Measurements from ENCODE around the gene RGPD8.
"Not testable (repeated sequence)": the region's sequence is repeated elsewhere in the genome, so short reads cannot be mapped to it uniquely, and the experiment has no call there.

The RGPD8 gene

DNA sequence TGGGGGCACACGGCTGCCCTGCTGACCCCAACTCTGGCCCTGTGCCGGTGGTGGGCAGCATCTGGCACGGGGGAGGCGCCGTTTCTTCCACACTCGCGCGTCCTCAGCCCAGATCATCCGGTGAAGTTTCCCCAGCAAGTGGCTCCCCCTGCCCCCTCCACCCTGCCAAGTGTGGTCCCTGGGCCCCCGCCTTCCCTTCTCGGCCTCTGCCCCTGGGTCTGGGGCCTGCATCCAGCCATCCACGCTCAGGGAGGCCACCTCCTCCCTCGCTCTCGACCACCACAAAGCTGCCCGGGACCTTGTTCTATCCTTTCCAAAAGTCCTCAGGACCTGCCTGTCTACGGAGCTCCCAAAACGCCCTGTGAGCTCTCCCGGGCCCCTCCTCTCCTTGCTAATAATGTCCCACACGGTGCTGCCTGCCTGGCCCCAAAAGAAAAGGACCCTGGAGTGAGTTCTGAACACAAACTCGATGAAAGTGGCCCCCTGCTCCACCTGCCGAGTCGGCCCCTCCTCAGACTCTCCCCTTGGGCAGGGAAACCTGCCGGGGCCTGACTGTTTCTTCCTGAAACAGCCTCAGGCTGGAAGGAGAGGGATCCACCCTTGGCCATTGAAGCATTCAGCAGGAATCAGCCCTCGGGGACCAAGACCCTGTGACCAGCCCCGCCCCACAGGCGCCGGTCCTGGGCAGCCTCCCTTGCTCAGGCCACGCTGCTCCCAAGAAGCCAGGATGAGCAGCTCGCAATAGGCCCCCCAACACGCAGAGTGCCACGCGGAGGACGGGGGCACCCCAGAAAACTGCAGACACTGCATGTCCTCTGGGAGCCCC lies 1.7 kb upstream of the RGPD8 start:
- DNase-seq: not testable (repeated sequence)

- no peak for DNase-seq
These were observed 686 bp upstream of the RGPD8 start for GRCh38 chr2:112433932-112434730.

DNA sequence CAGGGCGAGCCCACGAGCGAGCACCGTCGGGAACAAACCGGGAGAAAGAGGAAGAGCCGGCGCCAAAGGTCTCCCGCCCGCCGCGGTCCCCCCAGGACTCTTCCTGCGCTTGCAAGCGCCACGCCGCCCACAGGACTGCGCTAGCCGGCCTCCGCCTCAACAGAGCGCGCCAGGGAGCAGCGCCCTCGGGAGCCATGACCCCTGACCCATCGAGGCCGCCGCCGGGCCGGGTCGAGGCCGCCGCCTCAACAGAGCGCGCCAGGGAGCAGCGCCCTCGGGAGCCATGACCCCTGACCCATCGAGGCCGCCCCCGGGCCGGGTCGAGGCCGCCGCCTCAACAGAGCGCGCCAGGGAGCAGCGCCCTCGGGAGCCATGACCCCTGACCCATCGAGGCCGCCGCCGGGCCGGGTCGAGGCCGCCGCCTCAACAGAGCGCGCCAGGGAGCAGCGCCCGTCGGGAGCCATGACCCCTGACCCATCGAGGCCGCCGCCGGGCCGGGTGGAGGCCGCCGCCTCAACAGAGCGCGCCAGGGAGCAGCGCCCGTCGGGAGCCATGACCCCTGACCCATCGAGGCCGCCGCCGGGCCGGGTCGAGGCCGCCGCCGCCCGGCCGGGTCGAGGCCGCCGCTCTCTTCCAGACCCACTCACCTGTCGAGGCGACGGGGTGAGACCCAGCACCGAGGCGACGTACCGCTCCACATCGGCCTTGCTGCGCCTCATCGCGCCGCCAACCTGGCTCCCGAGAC lies 538 bp downstream of the RGPD8 start:
- peak; percentile 14 for DNase-seq

- DNase-seq: not testable (repeated sequence)
These were observed 1.1 kb downstream of the RGPD8 start for GRCh38 chr2:112432390-112432734.

DNA sequence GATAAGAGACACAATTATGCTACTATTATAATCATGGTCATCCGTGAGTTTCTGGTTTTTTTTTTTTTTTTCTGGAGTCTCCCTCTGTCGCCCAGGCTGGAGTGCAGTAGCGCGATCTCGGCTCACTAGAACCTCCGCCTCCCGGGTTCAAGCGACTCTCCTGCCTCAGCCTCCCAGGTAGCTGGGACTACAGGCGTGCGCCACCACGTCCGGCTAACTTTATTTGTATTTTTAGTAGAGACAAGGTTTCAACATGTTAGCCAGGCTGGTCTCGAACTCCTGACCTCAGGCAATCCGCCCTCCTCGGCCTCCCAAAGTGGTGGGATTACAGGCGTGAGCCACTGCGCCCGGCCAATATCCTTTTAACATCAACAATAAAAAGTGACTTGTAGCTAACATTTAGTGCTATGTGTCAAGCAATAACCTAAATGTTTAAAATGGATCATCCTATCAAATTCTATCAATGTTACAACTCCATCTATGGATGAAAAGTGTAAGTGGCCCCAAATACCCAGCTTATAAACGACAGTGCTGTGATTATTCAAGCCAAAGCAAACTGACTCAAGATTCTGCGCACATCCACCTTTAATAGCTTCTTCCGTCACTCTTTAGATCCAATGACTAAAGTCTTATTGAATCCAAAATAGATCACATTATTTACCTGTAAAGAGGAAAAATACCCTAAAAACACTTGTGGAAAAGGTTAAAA lies 1.7 kb downstream of the RGPD8 start:
- DNase-seq: peak; percentile 52

DNA sequence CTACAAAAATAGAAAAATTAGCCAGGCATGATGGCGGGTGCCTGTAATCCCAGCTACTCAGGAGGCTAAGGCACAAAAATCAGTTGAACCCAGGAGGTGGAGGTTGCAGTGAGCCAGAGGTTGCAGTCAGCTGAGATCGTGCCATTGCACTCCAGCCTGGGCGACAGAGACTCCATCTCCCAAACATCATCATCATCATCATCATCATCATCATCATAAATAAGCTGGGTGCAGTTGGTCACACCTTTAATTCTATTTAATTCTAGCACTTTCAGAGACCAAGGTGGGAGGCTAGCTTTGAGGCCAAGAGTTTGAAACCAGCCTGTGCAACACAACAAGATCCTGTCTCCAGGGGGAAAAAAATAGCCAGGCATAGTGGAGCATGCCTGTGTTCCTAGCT lies 8.9 kb downstream of the RGPD8 start:
- not testable (repeated sequence) for DNase-seq

GRCh38 chr2:112416860-112417259 lies 16.6 kb downstream of the RGPD8 start:
- not testable (repeated sequence) for DNase-seq

DNA sequence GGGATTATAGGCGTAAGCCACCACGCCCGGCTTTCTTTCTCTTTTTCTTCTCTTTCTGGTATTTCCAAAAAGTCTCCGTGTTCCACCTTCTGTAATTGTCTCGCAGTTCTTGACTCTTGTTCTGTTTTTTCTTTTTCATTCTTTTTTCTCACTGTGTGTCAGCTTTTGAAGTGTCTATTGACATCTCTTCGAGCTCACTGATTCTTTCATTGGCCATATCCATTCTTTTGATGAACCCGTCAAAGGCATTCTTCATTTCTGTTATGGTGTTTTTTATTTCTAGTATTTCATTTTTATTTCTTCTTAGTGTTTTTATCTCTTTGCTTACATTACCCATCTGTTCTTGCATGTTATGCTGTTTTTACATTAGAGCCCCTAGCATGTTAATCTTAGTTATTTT lies 73.4 kb downstream of the RGPD8 start:
- DNase-seq: not testable (repeated sequence)

- not testable (repeated sequence) for DNase-seq
These were observed 79.1 kb downstream of the RGPD8 start for GRCh38 chr2:112354335-112354734.

- not testable (repeated sequence) for DNase-seq
These were observed 80.4 kb downstream of the RGPD8 start for GRCh38 chr2:112352809-112353603.

- DNase-seq: not testable (repeated sequence)
These were observed 81.2 kb downstream of the RGPD8 start for GRCh38 chr2:112352292-112352691.

DNA sequence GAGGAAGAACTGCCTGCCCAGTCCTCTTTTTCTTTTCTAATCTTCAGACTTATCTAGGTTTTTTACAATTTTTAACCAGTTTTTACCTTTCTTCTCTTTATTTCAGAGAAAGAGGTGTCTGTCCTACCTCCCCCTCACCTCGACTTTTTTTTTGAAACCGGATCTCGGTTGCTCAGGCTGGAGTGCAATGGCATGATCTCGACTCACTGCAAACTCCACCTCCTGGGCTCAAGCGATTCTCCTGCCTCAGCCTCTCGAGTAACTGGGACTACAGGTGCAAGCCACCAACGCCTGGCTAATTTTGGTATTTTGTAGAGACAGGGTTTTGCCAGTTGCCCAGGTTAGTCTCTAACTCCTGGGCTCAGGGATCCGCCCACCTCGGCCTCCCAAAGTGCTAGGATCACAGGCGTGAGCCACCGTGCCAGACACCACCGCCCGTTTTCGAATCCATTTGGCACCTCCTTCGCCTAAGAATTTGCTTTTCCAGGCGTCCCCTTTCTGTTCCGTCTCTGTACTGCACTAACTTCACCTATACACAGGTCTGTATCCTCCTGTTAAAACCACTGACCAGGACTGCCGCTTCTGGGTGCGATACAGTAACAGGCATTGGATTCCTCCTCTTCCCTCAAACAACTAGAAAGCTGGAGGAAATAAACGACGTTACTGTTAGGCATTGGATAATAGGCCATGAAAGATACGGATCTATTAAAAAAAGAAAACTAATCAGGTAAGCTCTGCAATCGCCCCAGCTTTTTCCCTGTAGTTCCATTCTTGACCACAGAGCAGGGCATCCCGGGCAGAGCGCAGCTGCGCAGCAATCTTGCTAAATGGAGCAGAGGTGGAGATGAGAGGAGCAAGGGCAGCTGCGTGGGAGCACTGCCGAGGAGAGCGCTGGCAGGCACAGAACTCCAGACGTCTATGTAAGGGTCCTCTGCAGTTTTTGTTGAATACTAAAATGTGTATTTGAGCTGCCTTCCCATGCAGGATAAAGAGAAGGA lies 88.1 kb downstream of the RGPD8 start:
- no peak for DNase-seq

- DNase-seq: no peak
These were observed 89.4 kb downstream of the RGPD8 start for GRCh38 chr2:112343827-112344585.

DNA sequence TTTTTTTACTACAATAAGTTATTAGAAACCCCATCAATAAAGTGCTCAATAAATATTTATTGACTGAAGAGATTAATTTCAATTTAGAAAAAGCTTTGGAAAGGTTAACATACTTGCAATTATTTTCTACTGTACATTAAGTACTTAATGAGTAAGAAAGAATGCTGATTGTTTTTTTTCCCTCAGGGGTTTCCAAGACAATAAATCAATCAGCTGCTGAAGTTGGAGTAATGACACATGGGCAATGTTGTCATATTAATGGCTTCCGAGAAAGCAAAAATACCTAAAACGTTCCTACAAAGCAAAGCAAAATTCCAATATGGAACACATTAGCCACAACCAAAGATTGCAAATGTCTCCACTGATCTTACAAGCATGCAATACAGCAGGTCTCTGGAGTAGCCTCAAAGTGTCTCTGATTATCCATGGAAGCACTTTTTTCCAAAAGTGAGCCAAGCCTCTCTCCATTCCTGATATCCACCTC lies 91.3 kb downstream of the RGPD8 start:
- DNase-seq: peak; percentile 5

DNA sequence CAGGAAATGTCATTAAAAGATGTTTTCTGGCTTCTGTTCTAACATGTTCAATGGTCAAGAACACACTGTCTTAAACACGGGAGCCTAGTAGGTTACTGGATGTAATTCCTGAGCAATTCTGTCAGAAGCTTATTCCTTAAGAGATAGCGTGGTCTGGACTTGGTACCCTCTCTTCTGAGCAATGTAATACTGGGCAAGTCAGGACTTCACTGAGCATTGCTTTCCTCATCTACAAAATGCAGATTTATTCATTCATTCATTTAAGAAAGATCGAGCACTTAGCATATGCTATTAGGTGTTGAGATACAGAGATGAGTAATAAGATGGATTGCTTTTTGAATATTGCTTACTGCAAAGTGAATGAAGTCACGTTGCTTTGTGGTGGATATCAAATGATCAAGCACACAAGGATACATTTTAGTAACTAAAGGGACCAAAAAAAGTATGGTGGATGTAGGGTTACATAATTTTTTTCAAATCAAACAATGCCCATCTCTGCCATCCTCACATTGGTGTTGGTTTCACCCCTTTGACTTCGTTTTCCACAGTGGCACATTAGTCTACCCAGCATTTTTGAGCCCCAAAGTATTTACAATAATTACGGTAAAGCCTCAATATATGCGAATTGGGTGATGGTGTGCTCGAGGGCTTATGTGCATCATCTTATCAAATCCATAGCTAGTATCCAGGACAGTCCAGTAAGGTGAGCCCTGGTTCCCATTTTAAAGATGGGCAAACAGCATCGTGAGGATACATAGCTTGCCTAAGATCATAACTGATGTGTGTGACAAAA lies 92.8 kb downstream of the RGPD8 start:
- DNase-seq: no peak

DNA sequence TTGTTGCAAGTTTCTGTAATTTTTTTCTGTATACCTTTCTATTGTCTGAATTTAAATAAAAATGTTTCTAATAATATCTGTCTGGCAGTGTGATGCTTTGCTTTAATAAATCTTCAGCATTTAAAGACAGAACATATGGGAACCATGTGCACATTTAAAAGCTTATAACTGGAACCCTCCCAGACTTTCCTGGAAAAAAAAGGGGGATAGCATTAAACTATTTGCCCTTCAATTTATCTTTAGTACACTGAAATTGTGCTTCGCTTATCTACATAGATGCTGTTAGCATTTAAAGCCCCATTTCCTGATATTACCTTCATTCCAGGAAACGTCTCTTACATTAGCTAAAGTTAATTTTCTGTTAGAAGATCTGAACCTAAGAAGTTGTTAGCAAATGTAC lies 93.5 kb downstream of the RGPD8 start:
- DNase-seq: no peak

GRCh38 chr2:112335600-112335999 lies 97.8 kb downstream of the RGPD8 start:
- DNase-seq: no peak

DNA sequence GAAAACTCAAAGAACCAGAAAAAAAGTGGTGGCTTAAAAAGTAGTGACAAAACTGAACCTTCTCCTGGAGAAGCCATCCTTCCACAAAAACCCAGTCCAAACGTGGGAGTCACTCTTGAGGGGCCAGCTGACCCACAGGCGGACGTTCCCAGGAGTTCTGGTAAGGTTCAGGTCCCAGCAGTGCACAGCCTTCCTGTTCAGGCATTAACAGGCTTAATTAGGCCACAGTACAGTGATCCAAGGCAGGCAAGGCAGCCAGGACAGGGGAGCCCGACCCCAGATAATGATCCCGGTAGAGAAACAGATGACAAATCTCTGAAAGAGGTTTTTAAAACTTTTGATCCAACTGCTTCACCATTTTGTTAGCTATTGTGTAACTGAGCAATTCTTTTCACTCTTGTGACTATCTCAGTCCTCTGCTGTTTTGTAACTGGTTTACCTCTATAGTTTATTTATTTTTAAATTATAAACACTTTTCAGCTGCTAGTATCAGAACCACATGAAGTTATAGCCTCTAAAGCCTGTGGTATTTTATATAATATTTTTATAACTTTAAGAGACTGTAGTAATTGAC lies 101.2 kb downstream of the RGPD8 start:
- DNase-seq: no peak

Data from fibroblast of skin of scalp (primary cell).